ENCODE data around the gene IFT27. TPM values are rescaled to one million over a fixed set of nuclear protein-coding genes. Genes with fewer than 3 reads are reported as not detected.

Gene IFT27
- total RNA-seq, 2 donors from 2014 or later = 23.3 to 37.8 TPM

DNA sequence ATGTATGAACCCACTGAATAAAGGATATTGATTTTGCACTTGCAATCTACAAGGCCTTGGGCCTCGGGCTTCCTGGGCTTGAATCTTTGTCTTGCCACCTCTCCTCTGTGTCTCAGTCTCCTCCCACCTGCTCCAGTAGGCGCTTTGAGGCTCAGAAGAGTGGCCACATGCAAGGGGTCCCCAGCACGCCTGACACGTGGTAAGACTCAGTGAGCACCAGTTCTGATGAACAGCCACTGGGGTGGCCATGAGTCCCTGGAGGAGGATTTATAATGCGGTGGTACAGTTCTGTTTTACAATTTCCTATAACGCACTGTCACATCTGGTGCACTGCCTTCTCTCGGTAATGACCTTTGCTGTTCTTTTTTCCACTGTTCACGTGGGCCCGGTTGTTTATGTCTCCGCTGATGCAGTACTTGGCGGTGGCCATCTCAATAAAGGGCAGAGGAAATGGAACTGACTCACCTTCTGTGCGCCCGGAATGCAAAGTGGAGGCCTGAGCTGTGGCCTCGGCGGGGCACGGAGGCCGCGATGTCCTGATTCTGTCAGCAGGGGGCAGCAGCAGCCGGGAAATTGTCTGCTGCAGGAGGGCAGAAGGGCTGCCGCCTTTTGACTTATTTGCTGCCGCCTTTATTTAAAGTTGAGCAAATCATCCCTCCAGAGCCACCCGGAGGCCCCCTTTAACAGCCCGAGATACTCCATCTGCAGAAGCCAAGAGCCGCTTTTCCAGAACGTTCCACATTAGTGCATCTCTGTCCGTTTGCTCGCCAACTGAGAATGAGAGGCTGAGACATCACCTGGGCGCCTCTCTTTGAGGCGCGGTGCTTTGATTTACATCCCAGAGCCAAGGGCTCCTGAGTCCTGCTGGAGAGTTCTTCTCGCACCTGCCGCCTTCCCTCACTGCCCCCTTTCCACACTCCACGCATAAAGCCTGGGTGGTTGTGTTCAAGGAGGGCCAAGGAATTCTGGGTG is 6.0 kb upstream of the IFT27 start:
- Mint-ChIP-seq H3K27ac (peak overlapping the region; percentile 63 to 67), H3K36me3 (no peaks in the 10 kb centered on the region), H3K27me3 (peaks cover 0 to 13% of the 10 kb centered on the region in 2 donors), H3K9me3 (no peaks in the 10 kb centered on the region), H3K4me1 (ENCODE audit: low read depth in 2 of 2) (peaks cover 16 to 28% of the 10 kb centered on the region in 2 donors), H3K4me3 (peak overlapping the region; percentile 41)
- DNase-seq (ENCODE audit: low spot score) = peak; percentile 80
- ATAC-seq = peak; percentile 90 to 92

DNA sequence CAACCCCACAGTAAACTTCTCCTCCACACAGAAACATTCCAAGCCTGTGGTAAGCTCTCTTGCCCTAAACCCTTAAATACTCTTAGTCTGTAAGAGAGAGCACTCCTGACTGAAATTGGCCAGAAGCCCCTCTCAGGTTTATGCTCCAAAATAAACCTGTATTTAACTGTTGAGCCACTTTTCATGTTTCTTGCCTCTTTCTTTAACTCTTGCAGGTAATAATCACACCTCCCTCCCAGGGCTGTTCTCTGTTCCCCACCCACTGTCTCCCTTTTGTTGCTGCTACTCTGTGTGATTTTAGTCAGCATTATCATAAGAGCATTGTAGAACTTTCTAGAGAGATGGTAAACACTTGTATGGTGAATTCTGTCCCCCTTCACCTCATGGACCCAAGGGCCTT is 2.1 kb upstream of the IFT27 start:
- peaks cover 22 to 37% of the 10 kb centered on the region in 2 donors for H3K4me1 Mint-ChIP-seq (ENCODE audit: low read depth in 2 of 2)
- ATAC-seq = no peak
- H3K4me3 Mint-ChIP-seq = peak overlapping the region; percentile 10

DNA sequence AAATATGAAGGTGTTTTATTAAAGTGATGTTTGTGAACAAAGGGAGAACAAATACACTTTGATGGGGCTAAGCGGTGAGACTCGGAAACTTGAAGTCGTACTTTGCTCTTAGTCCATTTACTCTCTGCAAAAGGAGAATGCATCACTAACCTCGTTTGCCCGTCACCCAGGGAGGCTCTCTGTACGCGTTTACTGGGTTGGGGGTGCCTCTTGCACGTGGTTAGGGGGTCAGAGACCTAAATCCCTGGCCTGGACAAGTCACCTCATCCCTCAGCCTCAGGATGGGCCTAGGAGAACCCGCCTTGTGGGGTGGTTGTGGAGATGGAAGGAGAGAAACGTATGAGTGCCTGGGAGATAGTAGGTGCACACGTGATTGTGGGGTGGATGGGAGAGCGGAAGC is 803 bp upstream of the IFT27 start:
- Mint-ChIP-seq H3K4me1 (ENCODE audit: low read depth in 2 of 2) (peaks cover 14 to 34% of the 10 kb centered on the region in 2 donors), H3K36me3 (no peaks in the 10 kb centered on the region), H3K27me3 (no peaks in the 10 kb centered on the region), H3K4me3 (peak overlapping the region; percentile 98), H3K9me3 (no peaks in the 10 kb centered on the region), H3K27ac (peak overlapping the region; percentile 78 to 79)
- no peak for ATAC-seq
- no peak for DNase-seq (ENCODE audit: low spot score)

More for the DNA sequence above, 2.1 kb upstream of the IFT27 start:
- DNase-seq (ENCODE audit: low spot score) = no peak
- Mint-ChIP-seq H3K27me3 (peaks cover 0 to 3% of the 10 kb centered on the region in 2 donors), H3K36me3 (no peaks in the 10 kb centered on the region), H3K9me3 (no peaks in the 10 kb centered on the region), H3K27ac (peak overlapping the region in 1 of 2 donors; percentile 30)

DNA sequence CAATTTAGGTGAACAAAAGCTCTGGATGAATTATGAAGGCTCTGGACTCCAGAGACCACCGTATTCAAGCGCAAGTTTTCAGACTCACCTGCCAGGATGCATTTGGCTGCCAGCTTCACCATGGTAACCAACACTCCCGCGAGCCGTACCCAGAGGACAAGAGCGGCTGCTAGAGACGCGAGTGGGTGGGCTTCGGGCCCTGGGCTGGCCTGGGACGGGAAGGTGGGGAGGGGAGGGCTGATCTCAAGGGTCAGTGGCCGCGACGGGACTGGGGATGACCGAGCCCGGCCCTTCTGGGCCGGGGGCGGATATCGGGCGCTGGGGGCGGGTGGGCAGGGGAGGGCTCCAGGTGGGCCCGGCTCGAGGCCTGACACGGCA is 344 bp downstream of the IFT27 start:
- Mint-ChIP-seq H3K9me3 (no peaks in the 10 kb centered on the region), H3K27ac (peak overlapping the region; percentile 78 to 79), H3K27me3 (no peaks in the 10 kb centered on the region), H3K36me3 (no peaks in the 10 kb centered on the region), H3K4me3 (peak overlapping the region; percentile 98), H3K4me1 (ENCODE audit: low read depth in 2 of 2) (peaks cover 16 to 37% of the 10 kb centered on the region in 2 donors)
- no peak for ATAC-seq
- no peak for DNase-seq (ENCODE audit: low spot score)

DNA sequence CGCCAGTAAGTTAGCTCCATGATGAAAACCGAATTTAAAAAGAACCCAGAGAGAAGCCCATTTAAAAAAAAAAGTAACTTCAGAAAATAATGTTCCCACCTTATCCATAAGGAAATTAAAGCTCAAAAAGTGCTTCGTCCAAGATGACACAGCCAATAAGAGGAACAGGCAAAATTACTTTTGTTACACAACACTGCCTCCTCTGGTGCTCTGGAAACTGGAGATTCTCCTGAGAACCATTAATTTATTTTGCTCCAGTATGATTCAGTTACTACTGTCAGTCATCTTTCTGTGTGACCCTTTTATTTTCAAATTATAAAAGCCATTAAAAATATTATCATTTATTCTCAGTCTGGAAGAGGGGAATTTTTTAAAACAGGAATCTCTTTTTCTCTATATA is 2.0 kb downstream of the IFT27 start:
- Mint-ChIP-seq H3K4me3 (no peak overlapping the region), H3K9me3 (no peaks in the 10 kb centered on the region), H3K36me3 (no peaks in the 10 kb centered on the region), H3K27me3 (no peaks in the 10 kb centered on the region), H3K4me1 (ENCODE audit: low read depth in 2 of 2) (peaks cover 17 to 42% of the 10 kb centered on the region in 2 donors), H3K27ac (no peak overlapping the region)
- ATAC-seq = no peak
- no peak for DNase-seq (ENCODE audit: low spot score)

DNA sequence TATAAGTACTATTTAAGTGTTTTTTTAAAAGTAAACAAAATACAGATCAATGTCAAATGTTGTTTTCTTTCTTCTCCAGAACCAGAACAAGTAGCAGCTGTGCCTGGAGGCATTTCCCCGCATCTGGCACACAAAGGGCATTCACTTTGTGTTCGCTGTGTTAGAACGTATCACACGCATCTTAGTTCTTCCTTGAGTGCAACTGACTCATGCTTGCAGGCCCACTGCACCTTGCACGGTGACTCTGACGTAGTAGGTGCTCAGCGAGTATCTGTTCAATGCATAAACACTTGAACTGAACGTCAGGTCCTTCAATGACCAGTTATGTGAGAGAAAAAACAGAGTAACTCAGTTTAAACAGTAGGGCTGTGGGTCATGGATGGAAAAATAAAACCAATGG is 3.5 kb downstream of the IFT27 start:
- Mint-ChIP-seq H3K27ac (no peak overlapping the region), H3K9me3 (no peaks in the 10 kb centered on the region), H3K27me3 (no peaks in the 10 kb centered on the region), H3K4me3 (no peak overlapping the region), H3K4me1 (ENCODE audit: low read depth in 2 of 2) (peaks cover 17 to 33% of the 10 kb centered on the region in 2 donors), H3K36me3 (no peaks in the 10 kb centered on the region)
- DNase-seq (ENCODE audit: low spot score) (no peak), ATAC-seq (no peak)

DNA sequence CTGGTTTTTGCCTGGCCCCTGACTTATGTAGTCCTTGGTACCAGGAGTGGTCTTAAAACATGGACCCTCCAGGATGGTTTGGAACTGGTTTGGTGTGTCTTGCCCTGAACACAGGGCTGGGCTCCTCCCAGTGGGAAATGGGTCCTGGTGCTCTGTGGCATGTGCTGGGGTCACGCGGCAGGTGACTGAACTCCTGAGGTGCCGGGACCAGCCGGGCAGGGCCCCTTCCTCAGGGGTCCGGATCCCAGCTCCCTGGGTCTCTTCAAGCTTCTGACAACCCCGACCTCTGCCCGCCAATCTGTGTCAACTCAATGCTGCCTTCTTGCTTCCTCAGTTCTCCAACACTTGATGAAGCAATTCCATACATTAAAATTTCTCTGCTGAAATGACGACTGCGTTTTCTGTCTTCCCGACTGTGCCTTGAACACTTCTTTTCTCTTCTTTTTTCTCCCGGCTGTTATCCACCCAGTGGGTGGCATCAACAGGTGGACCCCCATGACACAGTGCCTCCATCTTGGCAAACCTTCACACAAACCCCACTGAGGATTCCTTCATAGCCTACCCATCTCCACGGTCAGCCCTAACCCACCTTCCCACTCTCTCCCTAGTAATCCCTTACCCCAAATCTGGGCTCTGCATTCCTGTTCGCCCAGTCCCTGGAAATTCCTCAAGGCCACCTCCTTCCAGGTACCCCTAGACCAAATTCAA is 4.4 kb downstream of the IFT27 start:
- no peaks in the 10 kb centered on the region for H3K27me3 Mint-ChIP-seq
- no peaks in the 10 kb centered on the region for H3K9me3 Mint-ChIP-seq
- H3K4me3 Mint-ChIP-seq = no peak overlapping the region
- peak overlapping the region in 1 of 2 donors; percentile 84 for H3K27ac Mint-ChIP-seq
- H3K4me1 Mint-ChIP-seq (ENCODE audit: low read depth in 2 of 2) = peaks cover 16 to 26% of the 10 kb centered on the region in 2 donors
- no peaks in the 10 kb centered on the region for H3K36me3 Mint-ChIP-seq
- ATAC-seq = no peak
- DNase-seq (ENCODE audit: low spot score) = peak; percentile 51

DNA sequence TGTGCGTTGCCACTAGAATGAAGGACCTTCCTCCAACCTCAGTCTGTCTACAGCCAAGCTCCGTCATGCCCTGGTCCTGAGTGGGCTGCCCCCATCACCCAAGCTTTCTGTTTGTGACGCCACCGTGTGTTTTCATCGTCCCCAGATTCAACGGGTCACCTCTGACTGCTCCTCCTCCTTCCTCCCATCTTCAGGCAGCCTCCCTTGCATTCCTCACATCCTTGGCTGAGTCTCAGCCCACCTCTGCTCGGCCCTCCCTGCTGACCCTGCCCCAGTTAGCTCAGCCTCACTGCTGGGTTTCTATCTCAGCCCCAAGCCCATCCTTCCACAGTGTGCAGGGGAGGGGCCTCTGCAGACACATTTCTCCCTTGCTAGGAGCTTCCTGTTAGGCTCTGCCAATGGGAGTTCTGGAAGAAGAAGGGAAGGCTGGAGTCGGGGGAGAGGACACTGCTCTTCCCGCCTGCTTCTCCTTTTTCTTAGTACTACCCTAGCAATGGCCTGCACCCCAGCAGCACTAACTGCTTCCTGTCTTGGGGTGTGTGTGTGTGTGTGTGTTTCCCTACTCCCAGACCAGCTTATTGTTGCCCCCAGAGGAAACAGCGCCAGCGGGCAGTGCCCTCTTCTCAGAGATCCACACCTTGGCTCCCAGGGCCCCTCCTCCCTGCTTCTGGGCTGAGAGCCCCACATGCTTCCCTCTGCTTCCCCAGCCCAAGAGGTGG is 5.2 kb downstream of the IFT27 start:
- Mint-ChIP-seq H3K4me3 (no peak overlapping the region), H3K4me1 (ENCODE audit: low read depth in 2 of 2) (peaks cover 13 to 22% of the 10 kb centered on the region in 2 donors), H3K27me3 (no peaks in the 10 kb centered on the region), H3K9me3 (no peaks in the 10 kb centered on the region), H3K27ac (peak overlapping the region in 1 of 2 donors; percentile 84), H3K36me3 (no peaks in the 10 kb centered on the region)
- no peak for ATAC-seq
- peak; percentile 31 for DNase-seq (ENCODE audit: low spot score)

DNA sequence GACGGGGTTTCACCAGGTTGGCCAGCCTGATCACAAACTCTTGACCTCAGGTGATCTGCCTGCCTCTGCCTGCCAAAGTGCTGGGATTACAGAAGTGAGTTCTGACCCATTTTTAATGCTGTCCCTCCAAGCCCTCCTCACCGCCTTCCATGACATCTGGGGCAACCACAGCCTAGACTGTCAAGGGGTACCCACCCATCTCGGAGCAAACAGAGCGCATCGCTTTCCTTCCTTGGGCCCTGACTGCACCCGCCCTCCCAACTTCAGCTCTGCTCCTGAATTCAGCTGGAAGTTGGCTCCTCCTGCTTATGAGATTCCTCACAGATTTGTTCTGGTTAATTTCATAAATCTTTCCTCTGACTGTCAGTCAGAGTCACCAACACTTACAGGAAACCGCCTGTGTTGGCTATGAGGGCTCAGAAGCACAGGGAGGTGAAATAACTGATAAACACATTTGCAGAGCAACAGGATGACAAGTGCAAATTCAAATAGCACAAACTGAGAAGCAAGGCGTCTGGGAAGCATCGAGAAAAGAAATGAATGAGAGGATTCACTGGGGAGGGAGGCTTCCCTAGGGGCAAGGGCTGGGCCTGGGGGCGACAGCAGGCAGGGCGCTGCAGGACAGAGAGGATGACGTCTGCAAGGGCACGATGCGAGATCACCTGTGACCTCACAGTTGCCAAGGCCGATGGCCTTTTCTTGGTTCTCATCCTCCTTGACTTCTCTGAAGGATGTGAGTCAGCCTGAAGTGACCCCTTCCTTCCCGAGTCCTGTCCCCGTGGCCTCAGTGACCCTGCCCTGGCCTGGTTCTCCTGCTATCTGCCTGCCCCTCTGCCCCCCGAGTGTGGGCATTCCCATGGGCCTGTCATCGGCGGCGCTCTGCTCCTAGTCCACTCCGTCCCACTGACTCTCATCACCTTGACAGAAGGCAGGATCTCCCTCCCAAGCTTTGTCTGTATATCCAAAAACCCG is 6.1 kb downstream of the IFT27 start:
- no peak for ATAC-seq
- H3K4me3 Mint-ChIP-seq = no peak overlapping the region
- H3K27ac Mint-ChIP-seq = peak overlapping the region in 1 of 2 donors; percentile 39
- no peaks in the 10 kb centered on the region for H3K9me3 Mint-ChIP-seq
- H3K4me1 Mint-ChIP-seq (ENCODE audit: low read depth in 2 of 2) = peaks cover 7 to 16% of the 10 kb centered on the region in 2 donors
- DNase-seq (ENCODE audit: low spot score) = peak; percentile 51
- no peaks in the 10 kb centered on the region for H3K27me3 Mint-ChIP-seq
- no peaks in the 10 kb centered on the region for H3K36me3 Mint-ChIP-seq

DNA sequence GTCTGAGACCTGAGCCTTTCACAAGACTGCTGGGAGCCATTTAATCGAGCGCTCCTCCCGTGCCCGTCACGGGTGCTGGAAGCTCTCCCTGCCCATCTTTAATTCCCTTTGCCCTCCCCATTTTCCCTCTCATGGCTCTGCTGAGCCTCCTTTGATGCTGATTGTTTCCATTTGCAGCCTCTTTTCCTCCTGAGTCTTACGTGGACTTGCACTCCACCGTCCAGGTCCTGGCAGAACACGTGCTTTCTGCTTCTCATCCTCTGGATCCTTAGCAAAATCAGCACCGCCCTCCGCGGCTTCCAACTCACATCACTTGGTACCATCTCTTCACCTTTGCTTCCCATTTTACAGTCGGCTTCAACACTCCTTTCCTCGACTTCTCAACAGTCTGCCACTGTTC is 7.3 kb downstream of the IFT27 start:
- no peaks in the 10 kb centered on the region for H3K9me3 Mint-ChIP-seq
- DNase-seq (ENCODE audit: low spot score) (peak; percentile 18), ATAC-seq (no peak)
- H3K27ac Mint-ChIP-seq = no peak overlapping the region
- H3K36me3 Mint-ChIP-seq = no peaks in the 10 kb centered on the region
- H3K27me3 Mint-ChIP-seq = no peaks in the 10 kb centered on the region
- H3K4me1 Mint-ChIP-seq (ENCODE audit: low read depth in 2 of 2) = peaks cover 7 to 15% of the 10 kb centered on the region in 2 donors
- H3K4me3 Mint-ChIP-seq = no peak overlapping the region

DNA sequence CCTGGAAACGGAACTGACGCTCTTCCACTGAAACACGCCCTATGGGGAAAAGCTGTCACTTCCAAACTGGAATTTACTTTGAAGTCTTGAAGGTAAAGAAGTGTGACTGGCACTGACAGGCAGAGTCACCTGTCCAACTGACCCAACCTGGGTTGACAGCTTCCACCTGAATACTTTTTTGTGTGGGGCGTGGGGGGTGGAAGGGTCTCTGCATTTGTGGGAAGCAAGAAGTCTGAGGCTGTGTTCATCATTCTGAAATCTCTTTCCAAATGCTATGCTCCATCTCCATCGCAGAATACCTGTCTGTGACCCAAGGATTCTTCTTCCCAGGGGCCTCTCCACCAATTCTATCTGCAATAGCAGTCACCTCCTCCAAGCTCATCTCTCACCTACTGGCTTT is 7.8 kb downstream of the IFT27 start:
- no peaks in the 10 kb centered on the region for H3K27me3 Mint-ChIP-seq
- H3K4me3 Mint-ChIP-seq = no peak overlapping the region
- no peak overlapping the region for H3K27ac Mint-ChIP-seq
- DNase-seq (ENCODE audit: low spot score) = no peak
- H3K4me1 Mint-ChIP-seq (ENCODE audit: low read depth in 2 of 2) = peaks cover 7 to 15% of the 10 kb centered on the region in 2 donors
- H3K9me3 Mint-ChIP-seq = no peaks in the 10 kb centered on the region
- ATAC-seq = no peak
- H3K36me3 Mint-ChIP-seq = no peaks in the 10 kb centered on the region

DNA sequence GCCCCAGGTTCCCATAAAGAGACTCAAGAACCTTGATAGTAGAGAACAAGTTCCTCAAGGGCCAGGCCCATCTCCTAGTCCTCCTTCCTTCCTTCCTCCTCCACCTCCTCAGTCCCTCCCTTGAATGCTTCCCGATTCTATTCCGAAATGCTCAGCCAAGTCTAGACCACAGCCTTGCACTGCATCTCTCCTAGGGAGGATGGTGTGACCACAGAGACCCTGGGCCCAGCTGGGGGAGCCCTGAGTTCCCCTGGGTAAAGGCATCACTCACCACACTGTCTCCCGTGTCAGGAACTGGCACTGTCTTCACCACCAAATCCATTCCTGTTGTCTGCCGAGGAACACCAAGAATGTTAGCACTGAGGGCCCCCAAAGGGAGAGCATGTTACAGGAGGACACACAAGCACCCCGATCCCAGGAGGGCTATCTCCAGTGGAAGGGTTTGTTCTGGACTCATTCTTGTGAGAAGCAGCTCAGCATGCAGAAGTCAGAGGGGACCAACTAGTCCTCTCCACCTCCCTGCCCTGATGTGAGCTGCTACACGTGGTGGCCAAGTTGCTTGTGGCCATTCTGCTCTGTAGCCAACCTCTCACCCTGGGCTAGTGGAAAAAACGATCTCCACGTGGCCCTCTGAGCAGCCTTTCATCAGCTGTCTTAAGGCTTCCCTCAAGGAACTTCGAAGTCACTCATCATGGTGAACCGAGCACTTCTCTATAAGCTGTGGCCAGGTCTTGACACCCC is 8.7 kb downstream of the IFT27 start:
- Mint-ChIP-seq H3K27ac (no peak overlapping the region), H3K4me3 (no peak overlapping the region), H3K36me3 (no peaks in the 10 kb centered on the region), H3K9me3 (no peaks in the 10 kb centered on the region), H3K27me3 (no peaks in the 10 kb centered on the region), H3K4me1 (ENCODE audit: low read depth in 2 of 2) (peaks cover 7 to 15% of the 10 kb centered on the region in 2 donors)
- peak; percentile 46 for DNase-seq (ENCODE audit: low spot score)
- no peak for ATAC-seq
